Measurements from ENCODE around the gene PTPRCAP.
"Not testable (repeated sequence)": the region's sequence is repeated elsewhere in the genome, so short reads cannot be mapped to it uniquely, and the experiment has no call there.

The PTPRCAP gene

GRCh38 chr11:67440229-67441097, 3.0 kb upstream of the PTPRCAP start:
- no peak for DNase-seq (ENCODE audit: low spot score)

GRCh38 chr11:67439321-67440228, 2.1 kb upstream of the PTPRCAP start:
- no peak for DNase-seq (ENCODE audit: low spot score)

- DNase-seq (ENCODE audit: low spot score) = peak; percentile 83
Observed at GRCh38 chr11:67438158-67438902, 848 bp upstream of the PTPRCAP start.

- DNase-seq (ENCODE audit: low spot score) = no peak
Observed at GRCh38 chr11:67437809-67438157, 301 bp upstream of the PTPRCAP start.

- DNase-seq (ENCODE audit: low spot score) = peak; percentile 71
Observed at GRCh38 chr11:67436459-67437081, 912 bp downstream of the PTPRCAP start.

GRCh38 chr11:67435727-67436458, 1.6 kb downstream of the PTPRCAP start:
- DNase-seq (ENCODE audit: low spot score) = no peak

- no peak for DNase-seq (ENCODE audit: low spot score)
Observed at GRCh38 chr11:67435031-67435726, 2.3 kb downstream of the PTPRCAP start.

- no peak for DNase-seq (ENCODE audit: low spot score)
Observed at GRCh38 chr11:67434395-67434881, 3.0 kb downstream of the PTPRCAP start.

GRCh38 chr11:67433536-67434394, 3.7 kb downstream of the PTPRCAP start:
- no peak for DNase-seq (ENCODE audit: low spot score)

GRCh38 chr11:67432655-67433349, 4.7 kb downstream of the PTPRCAP start:
- no peak for DNase-seq (ENCODE audit: low spot score)

- DNase-seq (ENCODE audit: low spot score) = no peak
Observed at GRCh38 chr11:67431346-67432249, 5.9 kb downstream of the PTPRCAP start.

GRCh38 chr11:67429722-67430121, 7.8 kb downstream of the PTPRCAP start:
- DNase-seq (ENCODE audit: low spot score) = no peak

GRCh38 chr11:67429038-67429668, 8.3 kb downstream of the PTPRCAP start:
- no peak for DNase-seq (ENCODE audit: low spot score)

GRCh38 chr11:67428052-67429001, 9.2 kb downstream of the PTPRCAP start, which contains the start of gene RPS6KB2:
RPS6KB2 (plus strand) TSS chr11:67428494; CDS start chr11:67428546, 52 bp downstream.
- DNase-seq (ENCODE audit: low spot score) = peak; percentile 97

GRCh38 chr11:67427364-67427859, 10.1 kb downstream of the PTPRCAP start:
- DNase-seq (ENCODE audit: low spot score) = not testable (repeated sequence)

Measured in germinal center (tissue), 1 donor.